ENCODE measurements around the gene NANOS1.
A peak's percentile ranks its signal among the peaks of the same experiment; 100 is the strongest.

NANOS1 gene

GRCh38 chr10:119061926-119062325 lies 32.4 kb downstream of the NANOS1 start:
- peak overlapping the region; percentile 17 for H3K27ac Mint-ChIP-seq
- peaks cover 24% of the 10 kb centered on the region for H3K4me1 Mint-ChIP-seq
- no peak overlapping the region for H3K4me3 Mint-ChIP-seq
- no peaks in the 10 kb centered on the region for H3K9me3 Mint-ChIP-seq
- H3K27me3 Mint-ChIP-seq: no peaks in the 10 kb centered on the region
- H3K36me3 Mint-ChIP-seq: peaks cover 81% of the 10 kb centered on the region
- ATAC-seq: no peak

- Mint-ChIP-seq H3K36me3 (peaks cover 40% of the 10 kb centered on the region), H3K9me3 (no peaks in the 10 kb centered on the region), H3K4me3 (no peak overlapping the region), H3K27ac (no peak overlapping the region), H3K27me3 (no peaks in the 10 kb centered on the region), H3K4me1 (peaks cover 12% of the 10 kb centered on the region)
- no peak for ATAC-seq
Observed at GRCh38 chr10:119070395-119071165, 41.1 kb downstream of the NANOS1 start.

DNA sequence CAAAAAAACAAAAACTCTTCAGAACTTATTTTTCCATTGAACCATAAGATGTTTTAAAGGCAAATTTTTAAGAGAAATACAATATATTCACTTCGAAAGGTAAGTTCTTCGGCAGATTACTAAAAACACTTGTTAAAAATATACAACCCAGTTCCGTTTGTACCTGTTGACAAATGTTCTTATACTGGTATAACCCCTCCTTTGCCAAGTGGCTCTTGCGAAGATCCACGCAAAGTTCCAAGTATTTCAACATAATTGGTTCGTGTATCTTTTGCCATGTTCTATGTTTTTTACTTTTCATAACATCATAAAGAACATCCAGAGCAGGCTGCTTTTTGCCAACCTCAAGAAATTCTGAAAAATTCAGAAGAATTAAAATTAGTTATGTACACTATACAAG lies 44.1 kb downstream of the NANOS1 start:
- Mint-ChIP-seq H3K27ac (no peak overlapping the region), H3K36me3 (peaks cover 27% of the 10 kb centered on the region), H3K9me3 (no peaks in the 10 kb centered on the region), H3K4me1 (peaks cover 31% of the 10 kb centered on the region), H3K27me3 (no peaks in the 10 kb centered on the region), H3K4me3 (no peak overlapping the region)
- no peak for ATAC-seq

DNA sequence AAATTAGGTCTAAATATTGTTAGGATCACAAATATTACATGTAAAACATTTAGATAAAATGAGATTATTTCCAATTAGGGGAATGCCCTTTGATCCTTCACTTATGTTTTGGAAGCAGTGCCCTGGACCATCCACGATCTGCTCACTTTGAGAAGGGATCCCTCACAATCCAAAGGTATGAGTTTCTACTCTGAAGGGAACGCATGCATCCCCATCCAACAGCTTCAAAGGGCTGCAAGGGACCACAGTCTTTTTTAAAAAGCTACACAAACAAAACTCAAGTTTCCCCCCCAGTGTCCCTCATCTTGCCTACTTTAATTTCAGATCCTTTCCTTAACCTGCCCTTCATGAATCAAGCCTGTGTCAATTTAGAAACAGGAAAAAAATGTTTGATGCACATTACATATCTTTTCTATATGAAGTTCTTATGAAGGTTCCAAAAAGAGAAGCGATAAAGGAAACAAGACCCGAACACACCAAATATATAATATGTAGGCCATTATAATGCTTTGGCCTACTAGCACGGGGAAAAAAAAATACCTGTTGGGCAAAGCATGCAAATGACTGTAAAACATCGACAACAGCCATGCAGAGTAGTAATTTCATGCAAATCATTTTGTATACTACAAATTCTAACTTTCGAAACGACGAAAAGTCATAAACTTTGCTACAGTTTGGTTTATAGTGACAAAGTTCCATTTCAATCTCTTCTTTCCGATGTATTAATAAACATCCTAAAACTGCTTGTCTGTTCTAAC lies 49.1 kb downstream of the NANOS1 start:
- no peaks in the 10 kb centered on the region for H3K9me3 Mint-ChIP-seq
- peaks cover 24% of the 10 kb centered on the region for H3K36me3 Mint-ChIP-seq
- H3K4me3 Mint-ChIP-seq: peak overlapping the region; percentile 94
- peak overlapping the region; percentile 96 for H3K27ac Mint-ChIP-seq
- no peaks in the 10 kb centered on the region for H3K27me3 Mint-ChIP-seq
- peaks cover 45% of the 10 kb centered on the region for H3K4me1 Mint-ChIP-seq
- ATAC-seq: no peak

DNA sequence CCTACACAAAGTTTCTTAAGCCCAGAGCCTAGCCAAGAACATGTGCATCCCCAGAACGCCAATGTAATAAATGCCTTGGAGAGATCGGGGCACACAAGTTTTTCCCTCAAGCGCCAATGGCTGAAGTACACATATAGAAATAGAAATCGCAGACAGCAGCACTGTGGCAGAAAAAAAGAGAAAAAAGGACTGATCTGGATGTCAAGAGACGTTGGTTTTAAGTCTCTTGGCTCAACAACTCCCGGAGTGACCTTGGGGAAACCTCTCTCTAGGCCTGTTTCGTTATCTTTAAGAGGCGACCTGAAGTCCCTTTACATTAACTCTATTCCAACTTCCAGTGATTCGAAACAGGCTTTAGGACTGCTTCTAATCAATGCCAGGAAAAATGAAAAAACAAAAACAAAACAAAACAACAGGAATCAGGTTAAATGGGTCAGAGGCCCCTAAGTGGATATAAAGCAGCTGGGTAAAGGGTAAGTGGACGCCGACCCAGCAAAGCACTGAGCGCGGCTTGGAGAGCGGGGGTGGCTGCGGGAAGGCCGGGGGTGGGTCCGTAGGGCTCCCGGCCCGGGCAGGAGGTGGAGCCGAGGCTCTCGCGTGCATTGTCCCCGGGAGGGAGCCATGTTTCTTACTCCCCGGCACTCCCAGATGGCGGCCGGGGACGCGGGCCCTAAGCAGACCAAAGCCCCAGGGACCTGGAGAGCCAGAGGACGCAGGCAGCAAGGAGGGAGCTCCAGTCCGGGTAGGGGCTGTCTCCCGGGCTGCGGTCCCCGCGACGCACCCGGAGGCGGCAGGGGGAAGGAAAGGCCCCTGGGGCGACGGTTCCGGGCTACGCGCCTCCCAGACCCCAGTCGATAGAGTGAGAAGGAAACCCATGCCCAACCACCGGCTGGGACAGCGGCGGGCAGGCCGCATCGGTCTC lies 50.3 kb downstream of the NANOS1 start:
- Mint-ChIP-seq H3K9me3 (no peaks in the 10 kb centered on the region), H3K36me3 (peaks cover 24% of the 10 kb centered on the region), H3K4me1 (peaks cover 53% of the 10 kb centered on the region), H3K4me3 (peak overlapping the region; percentile 94), H3K27ac (peak overlapping the region; percentile 96), H3K27me3 (no peaks in the 10 kb centered on the region)
- peak; percentile 83 for ATAC-seq

GRCh38 chr10:119080521-119081259 lies 51.2 kb downstream of the NANOS1 start, which contains the start of gene EIF3A:
EIF3A (minus strand) TSS chr10:119080817; CDS start chr10:119080676, 141 bp downstream.
- peak within 1 kb of the TSS; percentile 96 for H3K27ac Mint-ChIP-seq
- peaks cover 55% of the 10 kb centered on the region for H3K4me1 Mint-ChIP-seq
- H3K36me3 Mint-ChIP-seq: peaks cover 24% of the 10 kb centered on the region
- peak within 1 kb of the TSS; percentile 94 for H3K4me3 Mint-ChIP-seq
- peak; percentile 94 for ATAC-seq
- H3K9me3 Mint-ChIP-seq: no peaks in the 10 kb centered on the region
- no peaks in the 10 kb centered on the region for H3K27me3 Mint-ChIP-seq

Data from stimulated activated memory B cell treated with anti-CD40 and anti-IgM and Interleukin-4, amounts not matched to agents 10 μg/mL and 1 μg/mL and 100 μg/mL, for 72 hours (primary cell).